LHCN-M2 (cell line): ENCODE data around the gene PANK4. TPM values are rescaled to one million over a fixed set of nuclear protein-coding genes. Genes with fewer than 3 reads are reported as not detected.

ENCODE experiments used
- DNase-seq: peaks from one replicate; pipeline ENCODE4 v3.0.0-alpha.2; 2012; ENCODE audit warnings: low read depth
- total RNA-seq: library from RNA; depleted of rRNA; stranded (reverse); fragments of >200 nt; gene quantifications from 2 replicates; pipeline ENCODE4 v1.2.3, GENCODE V29; 2014

PANK4 gene
- total RNA-seq, 1 experiment from 2014 or later: 30.0 TPM

GRCh38 chr1:2497891-2498290 is 28.5 kb downstream of the PANK4 start:
- no peak for DNase-seq

- no peak for DNase-seq
These were observed 29.6 kb downstream of the PANK4 start for GRCh38 chr1:2496746-2497145.

GRCh38 chr1:2496087-2496622 is 30.2 kb downstream of the PANK4 start:
- DNase-seq: no peak

GRCh38 chr1:2495546-2495945 is 30.9 kb downstream of the PANK4 start:
- no peak for DNase-seq

- DNase-seq: no peak
These were observed 31.4 kb downstream of the PANK4 start for GRCh38 chr1:2495026-2495425.

- DNase-seq: no peak
These were observed 32.1 kb downstream of the PANK4 start for GRCh38 chr1:2494323-2494693.

- DNase-seq: no peak
These were observed 32.6 kb downstream of the PANK4 start for GRCh38 chr1:2493691-2494322.

GRCh38 chr1:2493218-2493617 is 33.2 kb downstream of the PANK4 start:
- DNase-seq: no peak

- no peak for DNase-seq
These were observed 34.3 kb downstream of the PANK4 start for GRCh38 chr1:2492091-2492490.

GRCh38 chr1:2489615-2490014 is 36.8 kb downstream of the PANK4 start:
- DNase-seq: no peak

GRCh38 chr1:2488688-2489087 is 37.7 kb downstream of the PANK4 start:
- no peak for DNase-seq

GRCh38 chr1:2486558-2486957 is 39.8 kb downstream of the PANK4 start:
- no peak for DNase-seq

- DNase-seq: no peak
These were observed 40.4 kb downstream of the PANK4 start for GRCh38 chr1:2486041-2486440.

- DNase-seq: no peak
These were observed 42.4 kb downstream of the PANK4 start for GRCh38 chr1:2483970-2484369.

- DNase-seq: no peak
These were observed 43.4 kb downstream of the PANK4 start for GRCh38 chr1:2483026-2483425.

GRCh38 chr1:2482588-2482987 is 43.8 kb downstream of the PANK4 start:
- no peak for DNase-seq

- no peak for DNase-seq
These were observed 44.5 kb downstream of the PANK4 start for GRCh38 chr1:2481885-2482284.

GRCh38 chr1:2480986-2481364 is 45.4 kb downstream of the PANK4 start:
- DNase-seq: no peak

- DNase-seq: no peak
These were observed 46.0 kb downstream of the PANK4 start for GRCh38 chr1:2480236-2480985.

GRCh38 chr1:2479618-2480017 is 46.8 kb downstream of the PANK4 start:
- DNase-seq: no peak

GRCh38 chr1:2479186-2479585 is 47.2 kb downstream of the PANK4 start:
- no peak for DNase-seq

- no peak for DNase-seq
These were observed 48.5 kb downstream of the PANK4 start for GRCh38 chr1:2477791-2478499.

GRCh38 chr1:2477309-2477708 is 49.1 kb downstream of the PANK4 start:
- no peak for DNase-seq
